ENCODE data around the gene DNM3.

DNA sequence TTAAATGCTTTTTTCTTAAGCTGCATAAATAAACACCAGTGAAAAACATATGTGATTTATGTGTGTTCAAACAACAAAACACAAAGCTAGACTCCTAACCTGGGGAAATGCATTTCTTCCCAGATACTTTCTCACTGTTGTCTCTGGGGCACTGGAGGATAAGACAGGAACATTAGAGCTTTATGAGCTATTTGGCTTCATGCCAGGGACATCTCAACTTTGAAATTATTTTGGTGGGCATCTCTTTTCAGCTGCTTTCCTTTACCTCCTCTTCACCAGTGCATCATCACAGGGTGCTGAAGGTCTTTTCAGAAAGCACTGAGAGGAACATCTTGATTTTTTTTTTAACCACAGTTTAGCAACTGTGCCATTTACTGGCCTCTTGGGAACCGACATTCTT is 212.9 kb downstream of the DNM3 start:
- TF ChIP-seq, protein P1, sequence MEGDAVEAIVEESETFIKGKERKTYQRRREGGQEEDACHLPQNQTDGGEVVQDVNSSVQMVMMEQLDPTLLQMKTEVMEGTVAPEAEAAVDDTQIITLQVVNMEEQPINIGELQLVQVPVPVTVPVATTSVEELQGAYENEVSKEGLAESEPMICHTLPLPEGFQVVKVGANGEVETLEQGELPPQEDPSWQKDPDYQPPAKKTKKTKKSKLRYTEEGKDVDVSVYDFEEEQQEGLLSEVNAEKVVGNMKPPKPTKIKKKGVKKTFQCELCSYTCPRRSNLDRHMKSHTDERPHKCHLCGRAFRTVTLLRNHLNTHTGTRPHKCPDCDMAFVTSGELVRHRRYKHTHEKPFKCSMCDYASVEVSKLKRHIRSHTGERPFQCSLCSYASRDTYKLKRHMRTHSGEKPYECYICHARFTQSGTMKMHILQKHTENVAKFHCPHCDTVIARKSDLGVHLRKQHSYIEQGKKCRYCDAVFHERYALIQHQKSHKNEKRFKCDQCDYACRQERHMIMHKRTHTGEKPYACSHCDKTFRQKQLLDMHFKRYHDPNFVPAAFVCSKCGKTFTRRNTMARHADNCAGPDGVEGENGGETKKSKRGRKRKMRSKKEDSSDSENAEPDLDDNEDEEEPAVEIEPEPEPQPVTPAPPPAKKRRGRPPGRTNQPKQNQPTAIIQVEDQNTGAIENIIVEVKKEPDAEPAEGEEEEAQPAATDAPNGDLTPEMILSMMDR (IDR thresholded peaks at IDR 0.05; ENCODE audit: low read length) = no peak
- TF ChIP-seq EZH2 (IDR thresholded peaks at IDR 0.05; ENCODE audit: borderline replicate concordance, low read length) = no peak

Measured in OCI-LY1 (cell line).